HCT116 (cell line): ENCODE measurements around the gene RAB25. TPM values are rescaled to one million over a fixed set of nuclear protein-coding genes. Genes with fewer than 3 reads are reported as not detected.

Source experiments
- ATAC-seq: fragments of 200-7000 bp; cut with Tn5 transposase; 2 replicates; pipeline ENCODE4 v1.9.1; 2020; ENCODE audit warnings: mild to moderate bottlenecking, moderate library complexity
- BruUV-seq: library from RNA; stranded (reverse); fragments of 400-500 nt; replicated peaks from 2 replicates; lab custom pipeline; 2021; lab: Mats Ljungman, UMichigan
- CTCF ChIA-PET: fragments of 300-600 bp; sonication (Branson Sonifier 250); formaldehyde crosslinking; loops from one replicate; lab custom pipeline; 2021; ENCODE audit warnings: antibody characterized with exemption; lab: Charles Lee
- POLR2A ChIA-PET: fragments of 300-600, 350-600 bp; sonication (Branson Sonifier 250); formaldehyde crosslinking; loops from one replicate; lab custom pipeline; 2021; ENCODE audit warnings: antibody characterized with exemption; lab: Charles Lee
- RAD21 ChIA-PET, 2 experiments: fragments of 300-600 bp; sonication (Branson Sonifier 250); formaldehyde crosslinking; loops; one replicate each; lab custom pipeline; 2023; ENCODE audit warnings: low total read pairs in 2 of 2; ENCODE audit not compliant: uncharacterized antibody in 2 of 2, unreplicated experiment in 2 of 2, low non-redundant PET in 1 of 2; lab: Charles Lee
- DNase-seq: peaks from one replicate; pipeline ENCODE4 v3.0.0-alpha.2; 2010; ENCODE audit warnings: low read depth, low spot score
- H2AFZ ChIP-seq: fragments of 200-600 bp; shearing (Covaris generic), sonication (generic); 2 replicates; pipeline ENCODE4 v1.6.1; 2017; ENCODE audit warnings: low read depth, mixed run types, mixed read lengths, antibody characterized with exemption, low read length; ENCODE audit not compliant: poor library complexity, severe bottlenecking
- H3K27ac ChIP-seq: 2 replicates; pipeline ENCODE4 v1.5.1; 2012; ENCODE audit warnings: low read depth, low read length
- H3K27me3 ChIP-seq: fragments of 200-600 bp; sonication (generic); 2 replicates; pipeline ENCODE4 v1.6.1; 2016; ENCODE audit warnings: mixed run types, low read length, mixed read lengths; ENCODE audit not compliant: insufficient read depth
- H3K36me3 ChIP-seq, 2 experiments: fragments of 200-500 bp in 1 of 2; fragments of 200-600 bp in 1 of 2; sonication (Bioruptor generic) in 1 of 2; sonication (generic) in 1 of 2; 2 replicates each; pipeline versions ENCODE4 v1.5.1 to v1.6.1; 2014 to 2016; ENCODE audit warnings: low read length in 2 of 2, inconsistent platforms in 1 of 2, mixed read lengths in 1 of 2, mixed run types in 1 of 2; ENCODE audit not compliant: insufficient read depth in 2 of 2, control insufficient read depth in 1 of 2
- H3K4me1 ChIP-seq, 2 experiments: fragments of 200-600 bp in 1 of 2; sonication (generic) in 1 of 2; 2 replicates each; pipeline versions ENCODE4 v1.5.1 to v1.6.1; 2012 to 2017; ENCODE audit warnings: low read length in 2 of 2, inconsistent platforms in 1 of 2, mild to moderate bottlenecking in 1 of 2, mixed read lengths in 1 of 2, mixed run types in 1 of 2, moderate library complexity in 1 of 2; ENCODE audit not compliant: insufficient read depth in 2 of 2, control insufficient read depth in 1 of 2
- H3K4me2 ChIP-seq: fragments of 200-600 bp; sonication (generic); 2 replicates; pipeline ENCODE4 v1.6.1; 2017; ENCODE audit warnings: mixed run types, low read length, mixed read lengths
- H3K4me3 ChIP-seq, 2 experiments: fragments of 200-600 bp in 1 of 2; sonication (generic) in 1 of 2; replicated peaks in 1 of 2; 2 replicates each; pipeline ENCODE4 v1.5.1; 2011 to 2016; ENCODE audit warnings: low read length in 2 of 2, control low read depth in 1 of 2, low read depth in 1 of 2, mild to moderate bottlenecking in 1 of 2, mixed read lengths in 1 of 2, mixed run types in 1 of 2
- H3K79me2 ChIP-seq: fragments of 200-600 bp; sonication (generic); 2 replicates; pipeline ENCODE4 v1.6.1; 2017; ENCODE audit warnings: mild to moderate bottlenecking, mixed run types, low read length, moderate library complexity, mixed read lengths; ENCODE audit not compliant: insufficient read depth
- H3K9ac ChIP-seq: fragments of 200-600 bp; sonication (generic); 2 replicates; pipeline ENCODE4 v1.6.1; 2016; ENCODE audit warnings: low read length, mixed read lengths
- H3K9me2 ChIP-seq: fragments of 200-600 bp; sonication (generic), shearing (Covaris generic); 2 replicates; pipeline ENCODE4 v1.6.1; 2017; ENCODE audit warnings: mixed run types, mild to moderate bottlenecking, moderate library complexity; ENCODE audit not compliant: insufficient read depth
- H3K9me3 ChIP-seq, 2 experiments: fragments of 200-500 bp in 1 of 2; fragments of 200-600 bp in 1 of 2; sonication (Bioruptor generic) in 1 of 2; sonication (generic) in 1 of 2; 2 replicates each; pipeline ENCODE4 v1.6.1; 2014 to 2017; ENCODE audit warnings: low read length in 2 of 2, mixed read lengths in 2 of 2, inconsistent platforms in 1 of 2, low read depth in 1 of 2, mild to moderate bottlenecking in 1 of 2, mixed run types in 1 of 2, moderate library complexity in 1 of 2; ENCODE audit not compliant: control insufficient read depth in 1 of 2, insufficient read depth in 1 of 2
- H4K20me1 ChIP-seq: fragments of 200-600 bp; sonication (generic), shearing (Covaris generic); 2 replicates; pipeline ENCODE4 v1.6.1; 2017; ENCODE audit warnings: mixed run types, mild to moderate bottlenecking, moderate library complexity; ENCODE audit not compliant: insufficient read depth
- ATF3 ChIP-seq: IDR thresholded peaks from 2 replicates; pipeline ENCODE4 v1.6.1; 2012
- CEBPB ChIP-seq: IDR thresholded peaks from 2 replicates; pipeline ENCODE4 v1.6.1; 2012; ENCODE audit warnings: low read depth
- CTCF ChIP-seq, 3 experiments: fragments of 200-600 bp in 1 of 3; sonication (generic) in 1 of 3; IDR thresholded peaks in 2 of 3; conservative IDR thresholded peaks in 1 of 3; 2 replicates each; pipeline ENCODE4 v1.5.1; 2012 to 2017; ENCODE audit warnings: low read depth in 2 of 3, low read length in 2 of 3, antibody characterized with exemption in 1 of 3, borderline replicate concordance in 1 of 3, control low read depth in 1 of 3, mild to moderate bottlenecking in 1 of 3, mixed read lengths in 1 of 3, mixed run types in 1 of 3, moderate library complexity in 1 of 3; ENCODE audit not compliant: insufficient read depth in 1 of 3
- ELF1 ChIP-seq: IDR thresholded peaks from 2 replicates; pipeline ENCODE4 v1.6.1; 2012; ENCODE audit warnings: low read depth, borderline replicate concordance
- EZH2 ChIP-seq: fragments of 200-600 bp; sonication (generic); IDR thresholded peaks from 2 replicates; pipeline ENCODE4 v1.6.1; 2017; ENCODE audit warnings: antibody characterized with exemption, mixed run types
- EZH2phosphoT487 ChIP-seq: fragments of 200-600 bp; IDR thresholded peaks from 2 replicates; pipeline ENCODE4 v1.6.1; 2018; ENCODE audit warnings: antibody characterized with exemption, borderline replicate concordance
- FOSL1 ChIP-seq: IDR thresholded peaks from 2 replicates; pipeline ENCODE4 v1.6.1; 2012; ENCODE audit warnings: low read depth
- RAD21 ChIP-seq: IDR thresholded peaks from 2 replicates; pipeline ENCODE4 v1.6.1; 2012; ENCODE audit warnings: low read depth, mild to moderate bottlenecking
- SIN3A ChIP-seq: IDR thresholded peaks from 2 replicates; pipeline ENCODE4 v1.6.1; 2012; ENCODE audit warnings: low read depth
- SP1 ChIP-seq: IDR thresholded peaks from 2 replicates; pipeline ENCODE4 v1.6.1; 2012; ENCODE audit warnings: low read depth
- ZBTB33 ChIP-seq: IDR thresholded peaks from 2 replicates; pipeline ENCODE4 v1.6.1; 2011; ENCODE audit warnings: mild to moderate bottlenecking, low read length, moderate library complexity; ENCODE audit not compliant: insufficient replicate concordance; ENCODE audit errors: extremely low read depth
- ZFX ChIP-seq: fragments of 450-650 bp; IDR thresholded peaks from 2 replicates; pipeline ENCODE4 v1.6.1; 2017
- ZNF274 ChIP-seq: fragments of 200-500 bp; sonication (Bioruptor generic); IDR thresholded peaks from 2 replicates; pipeline ENCODE4 v1.6.1; 2014; ENCODE audit warnings: mild to moderate bottlenecking, low read depth, low read length, inconsistent platforms
- intact Hi-C: fragments of 100-400 bp; cut with micrococcal nuclease; formaldehyde crosslinking; loops from 2 replicates; pipeline ENCODE4 v1.10.0; 2022
- total RNA-seq: library from RNA; stranded (reverse); gene quantifications from one replicate; pipeline ENCODE4 v1.2.1, GENCODE V29; 2021; ENCODE audit not compliant: unreplicated experiment

Gene RAB25
- total RNA-seq, 1 experiment from 2014 or later: 142 TPM

GRCh38 chr1:156108664-156109241 lies 47.8 kb downstream of the RAB25 start:
- H3K9me3 ChIP-seq: no peaks in the 10 kb centered on the region
- H3K4me2 ChIP-seq: peak overlapping the region; percentile 89; the same call in 1 of the 2 replicates
- H3K79me2 ChIP-seq: 0 out of 2 replicates have a peak, but pooled peaks cover 3% of the 10 kb centered on the region
- H2AFZ ChIP-seq: no peak overlapping the region
- H3K9me2 ChIP-seq: no peaks in the 10 kb centered on the region
- ChIA-PET CTCF (no interaction called here), RAD21 (no interaction called here), POLR2A (interaction anchor here (1.6 kb wide), 1 partner anchor 16 kb away, joined by 4 read pairs; no protein-coding TSS in a partner anchor)
- H3K27ac ChIP-seq: no peak overlapping the region
- H3K27me3 ChIP-seq: no peaks in the 10 kb centered on the region
- no peaks in the 10 kb centered on the region for H3K36me3 ChIP-seq
- ATAC-seq (no peak), DNase-seq (no peak)
- no peak overlapping the region; the same call in 1 of the 2 replicates for H3K9ac ChIP-seq
- peaks cover 67 to 91% of the 10 kb centered on the region in 2 experiments for H3K4me1 ChIP-seq
- intact Hi-C loops: no loop called here
- H4K20me1 ChIP-seq: no peaks in the 10 kb centered on the region
- H3K4me3 ChIP-seq: no peak overlapping the region
- no TSS peak for BruUV-seq
- TF ChIP-seq SIN3A: no peak
- TF ChIP-seq ZBTB33: no peak
- no peak for TF ChIP-seq ZFX
- TF ChIP-seq CTCF (IDR thresholded peaks at IDR 0.05 in 2 of 3, conservative IDR thresholded peaks at IDR 0.05 in 1 of 3; ENCODE audit: borderline replicate concordance in 1 of 3, insufficient read depth in 1 of 3, low read depth in 2 of 3, low read length in 2 of 3): no peak
- no peak for TF ChIP-seq FOSL1
- no peak for TF ChIP-seq EZH2phosphoT487
- TF ChIP-seq ZNF274: no peak
- TF ChIP-seq CEBPB: no peak
- no peak for TF ChIP-seq RAD21
- TF ChIP-seq EZH2: no peak
- no peak for TF ChIP-seq SP1
- no peak for TF ChIP-seq ATF3
- TF ChIP-seq ELF1: no peak
- TF ChIP-seq, all 23 proteins: peak for 0
